Smooth muscle cell (in vitro differentiated cells): ENCODE results near the gene CYP2D6. TPM values are rescaled to one million over a fixed set of nuclear protein-coding genes. Genes with fewer than 3 reads are reported as not detected.

Experiments used
- DNase-seq: peaks from one replicate; lab custom pipeline; 2025; ENCODE audit not compliant: unreplicated experiment; lab: John Stamatoyannopoulos, UW
- H2AFZ ChIP-seq: fragments of 200-600 bp; sonication (generic); 2 replicates; pipeline ENCODE4 v1.6.0; 2016; ENCODE audit warnings: antibody characterized with exemption, low read depth, mild to moderate bottlenecking
- H3F3A ChIP-seq: fragments of 200-600 bp; sonication (generic); 2 replicates; pipeline ENCODE4 v1.6.0; 2017; ENCODE audit warnings: antibody characterized with exemption, low read depth
- H3K27ac ChIP-seq: fragments of 200-600 bp; sonication (generic); 2 replicates; pipeline ENCODE4 v1.5.1; 2016; ENCODE audit warnings: low read depth, mild to moderate bottlenecking
- H3K27me3 ChIP-seq: fragments of 200-600 bp; sonication (generic); 2 replicates; pipeline ENCODE4 v1.6.1; 2016; ENCODE audit warnings: low read depth, mild to moderate bottlenecking
- H3K36me3 ChIP-seq: fragments of 200-600 bp; sonication (generic); 2 replicates; pipeline ENCODE4 v1.5.1; 2016; ENCODE audit warnings: low read depth
- H3K4me1 ChIP-seq: fragments of 200-600 bp; sonication (generic); 2 replicates; pipeline ENCODE4 v1.5.1; 2016; ENCODE audit warnings: low read depth
- H3K4me2 ChIP-seq: fragments of 200-600 bp; sonication (generic); 2 replicates; pipeline ENCODE4 v1.6.0; 2016; ENCODE audit warnings: mild to moderate bottlenecking
- H3K4me3 ChIP-seq: fragments of 200-600 bp; sonication (generic); 2 replicates; pipeline ENCODE4 v1.5.1; 2016; ENCODE audit warnings: mild to moderate bottlenecking
- H3K79me2 ChIP-seq: fragments of 200-600 bp; sonication (generic); 2 replicates; pipeline ENCODE4 v1.6.0; 2016; ENCODE audit warnings: low read depth, mild to moderate bottlenecking
- H3K9ac ChIP-seq: fragments of 200-600 bp; sonication (generic); 2 replicates; pipeline ENCODE4 v1.6.0; 2016; ENCODE audit warnings: low read depth
- H3K9me3 ChIP-seq: fragments of 200-600 bp; sonication (generic); replicated peaks from 2 replicates; pipeline ENCODE4 v1.5.1; 2016; ENCODE audit warnings: low read depth
- H4K20me1 ChIP-seq: fragments of 200-600 bp; sonication (generic); 2 replicates; pipeline ENCODE4 v1.6.0; 2016; ENCODE audit warnings: low read depth
- WGBS: methylation state at CpG from one replicate; pipeline ENCODE4 v1.1.7; 2016; ENCODE audit warnings: low lambda C conversion rate; 5-methylcytosine and 5-hydroxymethylcytosine counted together
- polyA plus RNA-seq: library from polyadenylated mRNA; unstranded; fragments of >200 nt; fragmentation: Nextera tagmentation; extraction: Ambion mirVana; gene quantifications from 2 replicates; pipeline ENCODE4 v1.2.1, GENCODE V29; 2016
- total RNA-seq: library from RNA; depleted of rRNA; stranded (reverse); fragments of >200 nt; gene quantifications from 2 replicates; pipeline ENCODE4 v1.2.3, GENCODE V29; 2014
- TF ChIP-seq, protein P1 (sequence below): fragments of 200-600 bp; sonication (generic); IDR thresholded peaks from 2 replicates; pipeline ENCODE4 v1.5.1; 2017; ENCODE audit warnings: borderline replicate concordance, mild to moderate bottlenecking, antibody characterized with exemption; ENCODE audit not compliant: insufficient read depth, poor library complexity, severe bottlenecking

Gene CYP2D6
- total and polyA plus RNA-seq, 2 experiments from 2014 or later = 0.41 to 0.63 TPM

DNA sequence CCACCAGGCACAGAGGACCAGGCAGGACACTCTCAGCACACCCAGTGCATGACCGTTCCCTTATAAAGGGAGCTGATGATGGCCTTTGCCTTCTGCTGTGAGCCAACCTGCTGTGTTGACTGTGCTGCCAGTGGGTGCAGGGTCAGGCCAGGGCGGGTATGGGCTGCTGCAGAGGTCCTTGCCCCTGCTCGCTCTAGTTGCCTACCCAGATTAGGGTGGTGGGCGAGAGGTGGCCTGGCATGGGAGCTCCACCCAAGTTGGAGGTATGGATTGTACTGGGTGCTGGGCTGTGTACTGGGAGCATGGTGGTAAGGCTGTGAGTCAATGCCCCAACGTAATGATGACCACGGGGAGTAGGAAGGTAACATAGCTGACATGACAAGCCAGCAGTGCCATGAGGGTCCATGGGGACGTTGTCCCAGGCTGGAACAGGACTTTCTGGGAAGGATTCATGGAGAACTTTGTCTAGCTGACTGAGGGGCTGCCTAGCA lies 24.5 kb upstream of the CYP2D6 start:
- Histone ChIP-seq H3K9me3 (no peaks in the 10 kb centered on the region), H3K4me2 (no peak overlapping the region), H3K9ac (no peak overlapping the region), H3K27ac (no peak overlapping the region), H3K4me3 (no peak overlapping the region), H3K36me3 (no peaks in the 10 kb centered on the region), H4K20me1 (no peaks in the 10 kb centered on the region), H3K79me2 (no peaks in the 10 kb centered on the region), H2AFZ (no peak overlapping the region), H3K4me1 (no peaks in the 10 kb centered on the region), H3K27me3 (no peaks in the 10 kb centered on the region), H3F3A (no peaks in the 10 kb centered on the region)
- DNase-seq = no peak
- 97% methylated on average over 7 of the region's 7 CpGs for WGBS
- TF ChIP-seq, protein P1, sequence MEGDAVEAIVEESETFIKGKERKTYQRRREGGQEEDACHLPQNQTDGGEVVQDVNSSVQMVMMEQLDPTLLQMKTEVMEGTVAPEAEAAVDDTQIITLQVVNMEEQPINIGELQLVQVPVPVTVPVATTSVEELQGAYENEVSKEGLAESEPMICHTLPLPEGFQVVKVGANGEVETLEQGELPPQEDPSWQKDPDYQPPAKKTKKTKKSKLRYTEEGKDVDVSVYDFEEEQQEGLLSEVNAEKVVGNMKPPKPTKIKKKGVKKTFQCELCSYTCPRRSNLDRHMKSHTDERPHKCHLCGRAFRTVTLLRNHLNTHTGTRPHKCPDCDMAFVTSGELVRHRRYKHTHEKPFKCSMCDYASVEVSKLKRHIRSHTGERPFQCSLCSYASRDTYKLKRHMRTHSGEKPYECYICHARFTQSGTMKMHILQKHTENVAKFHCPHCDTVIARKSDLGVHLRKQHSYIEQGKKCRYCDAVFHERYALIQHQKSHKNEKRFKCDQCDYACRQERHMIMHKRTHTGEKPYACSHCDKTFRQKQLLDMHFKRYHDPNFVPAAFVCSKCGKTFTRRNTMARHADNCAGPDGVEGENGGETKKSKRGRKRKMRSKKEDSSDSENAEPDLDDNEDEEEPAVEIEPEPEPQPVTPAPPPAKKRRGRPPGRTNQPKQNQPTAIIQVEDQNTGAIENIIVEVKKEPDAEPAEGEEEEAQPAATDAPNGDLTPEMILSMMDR = no peak

DNA sequence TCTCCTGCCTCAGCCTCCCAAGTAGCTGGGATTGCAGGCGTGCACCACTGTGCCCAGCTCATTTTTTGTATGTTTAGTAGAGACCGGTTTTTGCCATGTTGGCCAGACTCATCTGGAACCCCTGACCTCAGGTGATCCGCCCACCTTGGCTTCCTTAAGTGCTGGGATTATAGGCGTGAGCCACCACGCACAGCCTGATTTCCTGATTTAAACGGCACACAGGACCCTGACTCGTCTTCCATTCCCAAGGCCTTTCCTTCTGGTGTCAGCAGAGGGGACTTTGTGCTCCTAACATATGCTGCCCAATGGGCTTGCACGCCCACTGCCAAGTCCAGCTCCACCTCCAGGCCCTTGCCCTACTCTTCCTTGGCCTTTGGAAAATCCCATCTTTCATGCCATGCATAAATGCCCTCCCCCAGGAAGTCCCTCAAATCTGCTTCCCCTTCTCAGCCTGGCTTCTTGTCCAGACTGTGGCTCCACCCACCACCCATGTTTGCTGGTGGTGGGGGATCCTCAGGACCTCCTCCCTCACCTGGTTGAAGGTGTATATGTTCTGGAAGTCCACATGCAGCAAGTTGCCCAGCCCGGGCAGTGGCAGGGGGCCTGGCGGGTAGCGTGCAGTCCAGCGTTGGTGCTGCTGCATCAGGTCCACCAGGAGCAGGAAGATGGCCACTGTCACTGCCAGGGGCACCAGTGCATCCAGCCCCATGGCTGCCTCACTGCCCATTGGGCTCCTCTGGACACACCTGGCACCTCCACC lies 23.9 kb upstream of the CYP2D6 start:
- Histone ChIP-seq H3K4me3 (no peak overlapping the region), H4K20me1 (no peaks in the 10 kb centered on the region), H3K4me1 (no peaks in the 10 kb centered on the region), H3K9ac (no peak overlapping the region), H2AFZ (no peak overlapping the region), H3K9me3 (no peaks in the 10 kb centered on the region), H3K36me3 (no peaks in the 10 kb centered on the region), H3F3A (no peaks in the 10 kb centered on the region), H3K79me2 (no peaks in the 10 kb centered on the region), H3K27ac (no peak overlapping the region), H3K4me2 (no peak overlapping the region), H3K27me3 (no peaks in the 10 kb centered on the region)
- no peak for DNase-seq
- TF ChIP-seq, protein P1 = no peak
- 93% methylated on average over 12 of the region's 12 CpGs for WGBS

DNA sequence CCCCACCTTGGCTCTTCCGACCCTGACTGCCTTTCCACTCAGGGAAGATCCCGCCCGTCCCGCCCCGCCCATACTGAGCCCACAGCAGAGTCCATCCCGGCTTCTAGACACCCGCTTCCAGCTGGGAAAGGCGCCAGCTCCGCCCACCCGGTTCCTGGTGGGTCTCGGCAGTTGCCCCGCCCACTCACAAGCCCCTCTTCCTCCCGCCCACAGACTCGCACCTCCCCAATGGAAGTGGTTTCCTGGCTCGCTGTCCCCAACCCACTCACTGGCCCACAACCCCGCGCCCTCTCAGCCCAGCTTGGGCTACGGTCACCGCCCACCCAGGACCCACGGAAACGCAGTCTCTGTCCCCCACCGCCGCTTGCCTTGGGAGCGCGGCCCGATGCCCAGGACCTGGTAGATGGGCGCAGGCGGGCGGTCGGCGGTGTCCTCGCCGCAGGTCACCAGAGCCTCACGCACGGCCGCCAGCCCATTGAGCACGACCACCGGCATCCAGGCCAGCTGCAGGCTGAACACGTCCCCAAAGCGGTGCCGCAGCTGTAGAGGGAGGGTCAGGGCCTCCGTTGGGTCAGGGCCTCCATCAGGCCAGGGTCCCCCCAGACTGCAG lies 22.2 kb upstream of the CYP2D6 start:
- Histone ChIP-seq H4K20me1 (no peaks in the 10 kb centered on the region), H3K9ac (no peak overlapping the region), H3K36me3 (no peaks in the 10 kb centered on the region), H3K79me2 (no peaks in the 10 kb centered on the region), H3K27ac (no peak overlapping the region), H3F3A (no peaks in the 10 kb centered on the region), H3K9me3 (no peaks in the 10 kb centered on the region), H3K4me3 (no peak overlapping the region), H2AFZ (no peak overlapping the region), H3K27me3 (no peaks in the 10 kb centered on the region), H3K4me2 (no peak overlapping the region), H3K4me1 (no peaks in the 10 kb centered on the region)
- WGBS = 97% methylated on average over 26 of the region's 42 CpGs
- DNase-seq = no peak
- TF ChIP-seq, protein P1 = no peak
